GM12878 (cell line): ENCODE measurements around the gene HSD11B1. TPM values are rescaled to one million over a fixed set of nuclear protein-coding genes. Genes with fewer than 3 reads are reported as not detected.
A peak's percentile ranks its signal among the peaks of the same experiment; 100 is the strongest.

Source experiments
- ATF2 ChIP-seq: IDR thresholded peaks from 2 replicates; pipeline ENCODE4 v1.6.1; 2012; ENCODE audit warnings: low read length, inconsistent platforms
- CEBPB ChIP-seq, 2 experiments: fragments of 150-350 bp in 1 of 2; IDR thresholded peaks; 2 replicates each; pipeline ENCODE4 v1.6.1; 2012 to 2014; ENCODE audit warnings: low read depth in 2 of 2, low read length in 2 of 2, borderline replicate concordance in 1 of 2, inconsistent platforms in 1 of 2
- CHD1 ChIP-seq: IDR thresholded peaks from 2 replicates; pipeline ENCODE4 v1.6.1; 2012; ENCODE audit warnings: low read depth, low read length, improper control_type of control experiment
- GABPA ChIP-seq: IDR thresholded peaks from 2 replicates; pipeline ENCODE4 v1.6.1; 2014; ENCODE audit warnings: antibody characterized with exemption, low read depth, mild to moderate bottlenecking, inconsistent platforms
- HCFC1 ChIP-seq: fragments of 150-350 bp; IDR thresholded peaks from 2 replicates; pipeline ENCODE4 v1.6.1; 2014; ENCODE audit warnings: low read length
- MEF2B ChIP-seq: fragments of 450-650 bp; IDR thresholded peaks from 2 replicates; pipeline ENCODE4 v1.6.1; 2018; ENCODE audit warnings: mild to moderate bottlenecking, moderate library complexity; ENCODE audit not compliant: partially characterized antibody, poor library complexity, severe bottlenecking
- MTA2 ChIP-seq: fragments of 450-650 bp; IDR thresholded peaks from 2 replicates; pipeline ENCODE4 v1.6.1; 2016; ENCODE audit warnings: low read depth, mild to moderate bottlenecking, moderate library complexity
- NR2C1 ChIP-seq: fragments of 450-650 bp; IDR thresholded peaks from 2 replicates; pipeline ENCODE4 v1.6.1; 2017; ENCODE audit warnings: antibody characterized with exemption, mild to moderate bottlenecking, moderate library complexity
- RB1 ChIP-seq: fragments of 450-650 bp; formaldehyde crosslinking; IDR thresholded peaks from 2 replicates; pipeline ENCODE4 v1.6.1; 2017; ENCODE audit warnings: mild to moderate bottlenecking, borderline replicate concordance
- RUNX3 ChIP-seq: IDR thresholded peaks from 2 replicates; pipeline ENCODE4 v1.6.1; 2012; ENCODE audit warnings: low read length, inconsistent platforms
- SMAD5 ChIP-seq: IDR thresholded peaks from 2 replicates; pipeline ENCODE4 v1.6.1; 2016; ENCODE audit warnings: antibody characterized with exemption, low read depth
- SREBF2 ChIP-seq: IDR thresholded peaks from 2 replicates; pipeline ENCODE4 v1.6.1; 2012; ENCODE audit warnings: mild to moderate bottlenecking, low read length
- TCF7 ChIP-seq: IDR thresholded peaks from 2 replicates; pipeline ENCODE4 v1.6.1; 2014; ENCODE audit warnings: antibody characterized with exemption, borderline replicate concordance
- ZBED1 ChIP-seq: IDR thresholded peaks from 2 replicates; pipeline ENCODE4 v1.6.1; 2016; ENCODE audit warnings: borderline replicate concordance
- ZBTB40 ChIP-seq: fragments of 450-650 bp; IDR thresholded peaks from 2 replicates; pipeline ENCODE4 v1.6.1; 2016; ENCODE audit warnings: mild to moderate bottlenecking, moderate library complexity, borderline replicate concordance
- ZNF622 ChIP-seq: fragments of 450-650 bp; IDR thresholded peaks from 2 replicates; pipeline ENCODE4 v1.6.1; 2017; ENCODE audit warnings: mild to moderate bottlenecking, inconsistent platforms
- ZSCAN29 ChIP-seq: fragments of 450-650 bp; IDR thresholded peaks from 2 replicates; pipeline ENCODE4 v1.6.1; 2017; ENCODE audit warnings: mild to moderate bottlenecking, moderate library complexity
- polyA plus RNA-seq, 11 experiments: library from polyadenylated mRNA; depleted of rRNA in 4 of 11; unstranded in 6 of 11; stranded (reverse) in 5 of 11; fragments of >200 nt; fragmentation: Nextera tagmentation in 4 of 11; fragmentation: Illumina TruSeq in 1 of 11; extraction: Ambion mirVana in 4 of 11; extraction: Trizol in 1 of 11; gene quantifications; 1 replicate in 1 of 11; 2 replicates in 10 of 11; pipeline versions ENCODE4 v1.2.1 to v1.2.3, GENCODE V29; 2011 to 2016; ENCODE audit warnings: inconsistent platforms in 2 of 11, missing spikeins in 2 of 11, low read depth in 1 of 11
- total RNA-seq, 4 experiments: library from RNA; depleted of rRNA in 3 of 4; stranded (reverse); fragments of >200 nt in 3 of 4; fragmentation: Illumina TruSeq in 1 of 4; extraction: Trizol in 1 of 4; gene quantifications; 2 replicates each; pipeline versions ENCODE4 v1.2.1 to v1.2.3, GENCODE V29; 2013 to 2021
- TF ChIP-seq, protein P1 (sequence below): fragments of 450-650 bp; IDR thresholded peaks from 2 replicates; pipeline ENCODE4 v1.6.1; 2017; ENCODE audit warnings: antibody characterized with exemption, mild to moderate bottlenecking, moderate library complexity
- TF ChIP-seq, protein P2 (sequence below): fragments of 450-650 bp; formaldehyde crosslinking; IDR thresholded peaks from 2 replicates; pipeline ENCODE4 v1.4.0; 2020; ENCODE audit warnings: mild to moderate bottlenecking, moderate library complexity

Gene HSD11B1
- total and polyA plus RNA-seq, 10 of the 15 experiments (the other 5 are each of a cell fraction or from before 2014, with no cell fraction given) = 0.04 to 0.27 (median 0.15) TPM; not detected in 7

GRCh38 chr1:209769171-209769904, 64.7 kb downstream of the HSD11B1 start (continued):
- TF ChIP-seq ATF2 (peak; percentile 76), MEF2B (peak; percentile 93), ZBED1 (no peak), NR2C1 (no peak), SREBF2 (no peak), ZSCAN29 (no peak), ZBTB40 (no peak; the same call in 1 of the 2 replicates), ZNF622 (no peak), CEBPB (IDR thresholded peaks at IDR 0.05; ENCODE audit: borderline replicate concordance in 1 of 2, low read depth in 2 of 2, low read length in 2 of 2) (no peak), GABPA (peak; percentile 66), TCF7 (peak; percentile 76; the same call in 1 of the 2 replicates), MTA2 (peak; percentile 70), RB1 (no peak), CHD1 (no peak), RUNX3 (peak; percentile 92), SMAD5 (no peak), HCFC1 (no peak)
- TF ChIP-seq, protein P1, sequence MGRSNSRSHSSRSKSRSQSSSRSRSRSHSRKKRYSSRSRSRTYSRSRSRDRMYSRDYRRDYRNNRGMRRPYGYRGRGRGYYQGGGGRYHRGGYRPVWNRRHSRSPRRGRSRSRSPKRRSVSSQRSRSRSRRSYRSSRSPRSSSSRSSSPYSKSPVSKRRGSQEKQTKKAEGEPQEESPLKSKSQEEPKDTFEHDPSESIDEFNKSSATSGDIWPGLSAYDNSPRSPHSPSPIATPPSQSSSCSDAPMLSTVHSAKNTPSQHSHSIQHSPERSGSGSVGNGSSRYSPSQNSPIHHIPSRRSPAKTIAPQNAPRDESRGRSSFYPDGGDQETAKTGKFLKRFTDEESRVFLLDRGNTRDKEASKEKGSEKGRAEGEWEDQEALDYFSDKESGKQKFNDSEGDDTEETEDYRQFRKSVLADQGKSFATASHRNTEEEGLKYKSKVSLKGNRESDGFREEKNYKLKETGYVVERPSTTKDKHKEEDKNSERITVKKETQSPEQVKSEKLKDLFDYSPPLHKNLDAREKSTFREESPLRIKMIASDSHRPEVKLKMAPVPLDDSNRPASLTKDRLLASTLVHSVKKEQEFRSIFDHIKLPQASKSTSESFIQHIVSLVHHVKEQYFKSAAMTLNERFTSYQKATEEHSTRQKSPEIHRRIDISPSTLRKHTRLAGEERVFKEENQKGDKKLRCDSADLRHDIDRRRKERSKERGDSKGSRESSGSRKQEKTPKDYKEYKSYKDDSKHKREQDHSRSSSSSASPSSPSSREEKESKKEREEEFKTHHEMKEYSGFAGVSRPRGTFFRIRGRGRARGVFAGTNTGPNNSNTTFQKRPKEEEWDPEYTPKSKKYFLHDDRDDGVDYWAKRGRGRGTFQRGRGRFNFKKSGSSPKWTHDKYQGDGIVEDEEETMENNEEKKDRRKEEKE = no peak
- TF ChIP-seq, protein P2, sequence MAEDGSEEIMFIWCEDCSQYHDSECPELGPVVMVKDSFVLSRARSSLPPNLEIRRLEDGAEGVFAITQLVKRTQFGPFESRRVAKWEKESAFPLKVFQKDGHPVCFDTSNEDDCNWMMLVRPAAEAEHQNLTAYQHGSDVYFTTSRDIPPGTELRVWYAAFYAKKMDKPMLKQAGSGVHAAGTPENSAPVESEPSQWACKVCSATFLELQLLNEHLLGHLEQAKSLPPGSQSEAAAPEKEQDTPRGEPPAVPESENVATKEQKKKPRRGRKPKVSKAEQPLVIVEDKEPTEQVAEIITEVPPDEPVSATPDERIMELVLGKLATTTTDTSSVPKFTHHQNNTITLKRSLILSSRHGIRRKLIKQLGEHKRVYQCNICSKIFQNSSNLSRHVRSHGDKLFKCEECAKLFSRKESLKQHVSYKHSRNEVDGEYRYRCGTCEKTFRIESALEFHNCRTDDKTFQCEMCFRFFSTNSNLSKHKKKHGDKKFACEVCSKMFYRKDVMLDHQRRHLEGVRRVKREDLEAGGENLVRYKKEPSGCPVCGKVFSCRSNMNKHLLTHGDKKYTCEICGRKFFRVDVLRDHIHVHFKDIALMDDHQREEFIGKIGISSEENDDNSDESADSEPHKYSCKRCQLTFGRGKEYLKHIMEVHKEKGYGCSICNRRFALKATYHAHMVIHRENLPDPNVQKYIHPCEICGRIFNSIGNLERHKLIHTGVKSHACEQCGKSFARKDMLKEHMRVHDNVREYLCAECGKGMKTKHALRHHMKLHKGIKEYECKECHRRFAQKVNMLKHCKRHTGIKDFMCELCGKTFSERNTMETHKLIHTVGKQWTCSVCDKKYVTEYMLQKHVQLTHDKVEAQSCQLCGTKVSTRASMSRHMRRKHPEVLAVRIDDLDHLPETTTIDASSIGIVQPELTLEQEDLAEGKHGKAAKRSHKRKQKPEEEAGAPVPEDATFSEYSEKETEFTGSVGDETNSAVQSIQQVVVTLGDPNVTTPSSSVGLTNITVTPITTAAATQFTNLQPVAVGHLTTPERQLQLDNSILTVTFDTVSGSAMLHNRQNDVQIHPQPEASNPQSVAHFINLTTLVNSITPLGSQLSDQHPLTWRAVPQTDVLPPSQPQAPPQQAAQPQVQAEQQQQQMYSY (CRISPR knock-in tag) = no peak
